Stimulated activated CD4-positive, alpha-beta T cell treated with anti-CD3 and anti-CD28 coated beads, Interleukin-12 subunit alpha, Interleukin-12 subunit beta, amount 100 ng/mL, for 4 hours (primary cell): ENCODE results near the gene MUC22.
"Not testable (repeated sequence)": the region's sequence is repeated elsewhere in the genome, so short reads cannot be mapped to it uniquely, and the experiment has no call there.

Experiments
- DNase-seq: peaks from one replicate; pipeline ENCODE4 v3.0.0-alpha.2; 2020

MUC22 gene

DNA sequence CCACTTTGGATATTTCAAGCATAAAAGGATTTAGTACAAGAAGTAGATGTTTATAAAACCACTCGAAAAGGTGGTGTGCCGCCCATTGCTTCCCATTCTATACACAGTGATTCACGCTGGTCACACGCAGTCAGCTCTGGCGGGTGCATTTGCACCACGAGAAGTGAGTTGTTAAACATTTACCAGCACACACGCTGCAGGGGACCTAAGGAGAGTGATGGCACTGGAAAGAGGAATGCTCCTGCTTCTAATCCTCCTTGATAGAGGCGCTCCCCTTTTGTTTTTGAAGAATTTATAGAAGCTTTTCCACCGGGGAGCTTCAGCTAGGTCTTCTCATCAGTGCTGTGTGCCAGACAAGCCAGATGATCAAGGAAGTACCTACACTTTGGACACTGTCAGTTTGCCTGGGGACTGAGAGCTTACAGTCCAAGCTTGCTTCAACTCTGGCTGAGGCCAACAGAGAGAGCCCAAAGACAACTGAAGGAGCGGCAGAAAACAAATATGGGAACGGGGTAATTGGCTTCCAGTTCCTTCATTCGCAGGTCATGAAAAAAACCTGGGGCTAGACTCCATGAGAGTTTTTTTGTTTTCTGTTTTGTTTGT lies 31.2 kb downstream of the MUC22 start:
- DNase-seq, result no peak

DNA sequence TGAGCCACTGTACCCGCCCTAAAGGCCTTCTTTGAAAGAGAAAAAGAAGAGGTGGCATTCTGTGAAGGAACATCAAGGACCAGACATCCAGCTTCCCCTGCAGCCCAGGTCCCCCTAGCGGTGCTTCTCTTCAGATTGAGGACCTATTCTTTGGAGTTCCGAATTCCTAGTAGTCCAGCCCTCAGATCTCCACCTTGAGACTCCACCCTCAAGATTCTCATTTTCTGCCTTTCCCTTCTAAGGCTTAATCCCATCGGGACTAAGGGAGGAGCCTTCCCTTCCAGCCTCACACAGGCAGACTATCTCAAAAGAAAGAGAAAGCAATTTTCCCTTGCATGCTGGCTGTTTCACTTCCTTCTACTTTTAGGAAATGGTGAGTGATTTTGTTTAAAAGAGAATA lies 32.5 kb downstream of the MUC22 start:
- peak; percentile 15 for DNase-seq

DNA sequence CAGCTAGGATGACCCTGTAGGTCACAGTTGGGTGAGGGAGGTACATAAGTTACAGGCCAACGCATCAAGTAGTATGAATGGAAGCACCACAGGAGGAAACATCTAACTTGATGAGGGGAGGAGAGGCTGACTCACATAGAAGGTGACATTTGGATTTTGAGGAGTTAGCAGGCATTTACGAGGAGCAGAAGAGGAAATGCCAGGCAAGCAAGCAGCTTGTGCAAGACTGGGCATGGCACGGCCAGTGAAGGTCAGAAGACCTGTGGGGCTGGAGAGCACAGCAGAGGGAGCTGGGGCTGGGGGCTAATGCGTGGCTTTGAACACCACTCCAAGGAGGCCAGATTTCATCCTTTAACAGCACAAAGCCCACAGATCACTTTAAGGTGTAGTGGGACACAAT lies 37.8 kb downstream of the MUC22 start:
- no peak for DNase-seq

DNA sequence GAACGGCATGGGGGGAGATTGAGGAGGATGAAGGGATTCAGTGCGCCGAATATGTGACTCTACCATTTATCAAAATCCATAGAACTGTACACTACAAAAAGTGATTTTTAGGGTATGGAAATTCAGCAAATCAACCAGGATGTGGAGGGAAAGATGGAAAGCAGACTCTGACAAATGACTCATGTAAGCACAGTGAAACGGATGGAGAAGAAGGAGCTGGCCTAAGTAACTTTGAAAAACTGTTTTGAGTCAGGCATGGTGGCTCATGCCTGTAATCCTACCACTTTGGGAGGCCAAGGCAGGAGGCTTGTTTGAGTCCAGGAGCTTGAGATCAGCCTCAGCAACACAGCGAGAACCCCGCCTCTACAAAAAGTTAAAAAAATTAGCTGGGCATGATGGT lies 39.2 kb downstream of the MUC22 start:
- no peak for DNase-seq

DNA sequence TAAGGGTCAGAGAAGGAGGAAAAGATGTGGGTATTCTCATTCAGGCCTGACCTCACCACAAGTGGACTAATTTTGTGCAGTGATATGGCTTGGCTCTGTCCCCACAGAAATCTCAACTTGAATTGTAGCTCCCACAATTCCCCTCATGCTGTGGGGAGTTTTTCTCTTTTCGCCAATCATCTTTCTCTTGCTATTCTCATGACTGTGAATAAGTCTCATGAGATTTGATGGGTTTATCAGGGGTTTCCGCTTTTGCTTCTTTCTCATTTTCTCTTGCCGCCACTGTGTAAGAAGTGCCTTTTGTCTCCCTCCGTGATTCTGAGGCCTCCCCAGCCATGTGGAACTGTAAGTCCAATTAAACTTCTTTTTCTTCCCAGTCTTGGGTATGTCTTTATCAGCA lies 42.9 kb downstream of the MUC22 start:
- DNase-seq, result not testable (repeated sequence)

DNA sequence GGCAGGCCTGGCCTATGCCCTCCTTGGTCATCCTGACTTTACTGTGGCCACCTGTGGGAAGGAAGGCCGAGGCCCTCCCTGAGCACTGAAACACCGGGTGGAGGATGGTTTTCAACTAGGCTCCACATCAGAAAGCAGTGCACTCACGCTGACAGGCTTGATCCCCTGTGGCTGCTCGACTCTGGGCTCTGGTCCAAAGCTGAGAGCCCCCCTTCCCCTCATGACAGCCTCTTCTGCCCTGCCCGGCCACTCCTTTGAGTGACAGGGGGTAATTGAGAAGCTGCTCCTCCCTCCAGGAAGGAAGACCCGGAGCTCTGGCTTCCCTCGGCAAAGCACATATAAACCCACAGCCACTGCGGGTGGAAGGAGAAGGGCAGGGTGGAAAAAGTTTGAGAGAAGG lies 43.6 kb downstream of the MUC22 start:
- DNase-seq, result no peak

DNA sequence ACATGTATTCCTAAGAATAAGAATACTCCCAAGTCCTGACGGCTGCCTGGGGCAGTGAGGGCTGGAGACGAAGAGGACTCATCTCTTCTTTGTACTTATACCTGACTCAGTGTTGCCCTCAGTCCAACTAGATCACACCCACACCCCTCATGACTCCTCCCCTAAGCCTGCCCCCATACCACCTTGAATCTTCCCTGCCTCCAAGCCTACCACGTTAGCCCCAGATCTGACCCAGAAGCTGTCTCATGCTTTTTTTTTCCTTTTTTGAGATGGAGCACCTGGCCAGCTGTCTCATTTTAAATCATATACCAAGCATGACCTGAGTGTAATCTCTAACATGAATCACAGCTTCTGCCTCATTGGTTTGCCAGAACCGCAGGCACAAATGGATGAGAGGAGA lies 45.2 kb downstream of the MUC22 start:
- DNase-seq, result no peak

DNA sequence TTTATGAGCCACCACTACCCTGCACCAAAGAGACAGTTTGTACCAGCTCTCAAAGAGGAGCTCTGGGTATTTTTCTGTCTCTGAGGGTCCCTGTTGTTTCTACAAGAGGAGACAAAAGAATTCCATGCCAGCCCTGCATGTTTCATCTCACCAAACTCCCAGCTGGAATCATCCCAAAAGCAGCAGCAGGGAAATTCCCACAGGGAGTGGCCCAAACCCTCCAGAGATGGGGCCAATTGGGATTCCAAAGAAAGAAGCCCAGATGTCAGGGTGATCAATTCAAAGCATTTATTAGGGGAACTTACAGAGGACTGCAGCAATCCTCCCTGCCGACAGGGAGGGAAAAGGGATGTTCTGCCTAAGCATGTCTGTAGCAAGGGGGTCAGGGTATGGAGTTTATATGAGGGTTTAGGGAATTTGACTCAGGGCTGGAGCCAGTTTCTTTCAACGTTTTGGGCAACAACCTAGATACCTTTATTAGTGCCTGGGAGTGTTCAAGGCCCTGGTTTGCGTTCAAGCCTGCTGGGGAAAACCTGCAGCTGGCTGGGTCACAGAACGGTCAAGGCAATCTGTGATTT lies 47.2 kb downstream of the MUC22 start:
- no peak for DNase-seq

DNA sequence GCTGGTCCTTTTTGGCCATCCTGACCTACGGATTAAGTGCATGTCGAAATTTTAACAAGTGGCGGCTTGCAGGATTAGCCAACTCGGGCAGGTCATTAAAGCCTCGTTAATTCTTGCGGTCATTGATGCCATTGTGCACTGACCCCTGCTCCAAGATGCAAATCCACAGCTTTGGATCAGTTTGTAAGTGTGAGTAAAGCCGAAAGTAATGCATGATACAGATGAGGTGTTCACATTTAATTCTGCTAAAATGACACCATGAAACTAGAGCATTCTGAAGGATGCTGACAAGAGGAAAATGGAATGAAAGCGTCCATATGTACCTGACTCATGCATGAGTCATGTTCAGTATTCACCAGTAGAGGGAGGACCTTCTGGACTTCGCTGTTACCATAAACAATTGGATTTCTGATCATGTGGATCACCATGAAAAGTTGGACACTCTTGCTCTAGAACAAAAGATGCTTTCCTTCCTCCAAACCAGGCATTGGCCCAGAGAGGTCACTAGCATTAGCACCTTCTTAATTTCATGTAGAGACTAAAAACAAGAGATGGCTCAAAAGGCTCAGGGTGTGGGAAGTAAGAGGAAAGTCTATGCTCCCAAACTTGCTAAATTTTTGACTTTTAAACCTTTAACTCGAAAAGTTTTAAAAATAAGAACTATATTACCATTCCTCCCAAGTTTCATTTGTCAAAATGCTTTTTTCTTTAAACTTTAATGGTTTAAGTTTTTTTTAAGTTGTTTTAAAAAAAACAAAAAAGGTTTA lies 48.0 kb downstream of the MUC22 start:
- DNase-seq, result no peak

DNA sequence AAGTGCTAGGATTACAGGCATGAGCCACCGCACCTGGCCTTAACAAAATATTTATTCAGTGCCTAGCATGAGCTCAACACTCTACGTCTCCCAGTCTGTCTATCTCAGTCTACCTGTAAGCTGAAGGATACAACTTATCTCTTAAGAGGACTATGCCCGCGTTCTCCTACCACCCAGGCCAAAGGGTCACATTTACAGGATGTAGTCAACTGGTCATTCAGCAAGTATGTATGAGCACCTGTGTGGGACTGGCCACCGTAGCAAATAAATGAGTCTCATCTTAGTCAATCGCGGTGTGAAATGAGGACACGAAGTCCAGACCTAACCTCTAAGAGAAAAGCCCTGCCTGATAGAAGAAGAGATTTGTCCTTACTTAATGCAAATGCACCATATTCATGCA lies 49.9 kb downstream of the MUC22 start:
- DNase-seq, result no peak

DNA sequence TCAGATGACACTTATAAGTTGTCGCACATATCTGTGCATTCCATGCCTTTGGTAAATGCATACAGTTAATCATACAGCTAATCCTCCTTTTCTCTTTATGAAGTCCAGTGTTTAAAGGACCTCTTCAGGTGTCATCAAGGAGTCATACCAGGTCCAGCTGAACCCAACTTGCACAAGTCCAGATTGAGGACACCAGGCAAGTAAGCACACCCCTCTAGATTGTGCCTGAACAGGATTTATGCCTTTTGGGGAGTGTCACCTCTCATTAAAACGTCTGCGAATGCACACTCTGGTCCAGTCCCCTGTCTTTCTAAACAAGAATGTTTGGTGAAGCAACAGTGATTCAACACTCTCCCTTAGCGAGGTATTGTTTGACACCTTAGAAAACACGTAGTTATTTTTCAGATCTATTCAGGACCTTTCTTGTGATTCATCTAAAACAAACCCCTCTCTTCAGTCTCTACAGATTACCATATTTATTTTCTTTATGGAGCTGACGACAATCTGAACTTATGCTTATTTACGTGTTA lies 53.7 kb downstream of the MUC22 start:
- no peak for DNase-seq

DNA sequence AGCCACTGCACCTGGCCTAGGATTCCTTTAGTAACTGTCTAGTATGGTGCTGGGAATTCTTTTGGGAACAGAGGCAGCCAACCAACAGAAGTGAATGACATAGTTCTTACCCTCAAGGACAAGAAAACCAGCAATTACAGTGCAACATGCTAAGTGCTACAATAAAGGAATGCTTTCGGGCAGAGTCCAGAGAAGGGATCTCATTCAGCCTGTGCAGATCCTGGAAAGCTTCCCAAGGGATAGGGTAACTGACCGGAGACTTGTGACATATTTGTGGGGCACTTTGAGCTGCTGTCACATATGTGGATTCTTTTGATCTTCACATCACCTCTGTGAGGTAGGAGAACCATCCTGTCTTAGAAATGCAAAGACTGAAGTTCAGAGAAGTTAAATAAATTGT lies 55.3 kb downstream of the MUC22 start:
- DNase-seq, result no peak

DNA sequence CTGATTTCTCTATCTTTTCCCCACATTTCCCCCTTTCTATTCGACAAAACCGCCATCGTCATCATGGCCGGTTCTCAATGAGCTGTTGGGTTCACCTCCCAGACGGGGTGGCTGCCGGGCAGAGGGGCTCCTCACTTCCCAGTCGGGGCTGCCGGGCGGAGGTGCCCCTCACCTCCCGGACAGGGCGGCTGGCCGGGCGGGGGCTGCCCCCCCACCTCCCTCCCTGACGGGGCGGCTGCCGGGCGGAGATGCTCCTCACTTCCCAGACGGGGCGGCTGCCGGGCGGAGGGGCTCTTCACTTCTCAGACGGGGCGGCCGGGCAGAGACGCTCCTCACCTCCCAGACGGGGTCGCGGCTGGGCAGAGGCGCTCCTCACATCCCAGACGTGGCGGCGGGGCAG lies 56.8 kb downstream of the MUC22 start:
- DNase-seq, result not testable (repeated sequence)

DNA sequence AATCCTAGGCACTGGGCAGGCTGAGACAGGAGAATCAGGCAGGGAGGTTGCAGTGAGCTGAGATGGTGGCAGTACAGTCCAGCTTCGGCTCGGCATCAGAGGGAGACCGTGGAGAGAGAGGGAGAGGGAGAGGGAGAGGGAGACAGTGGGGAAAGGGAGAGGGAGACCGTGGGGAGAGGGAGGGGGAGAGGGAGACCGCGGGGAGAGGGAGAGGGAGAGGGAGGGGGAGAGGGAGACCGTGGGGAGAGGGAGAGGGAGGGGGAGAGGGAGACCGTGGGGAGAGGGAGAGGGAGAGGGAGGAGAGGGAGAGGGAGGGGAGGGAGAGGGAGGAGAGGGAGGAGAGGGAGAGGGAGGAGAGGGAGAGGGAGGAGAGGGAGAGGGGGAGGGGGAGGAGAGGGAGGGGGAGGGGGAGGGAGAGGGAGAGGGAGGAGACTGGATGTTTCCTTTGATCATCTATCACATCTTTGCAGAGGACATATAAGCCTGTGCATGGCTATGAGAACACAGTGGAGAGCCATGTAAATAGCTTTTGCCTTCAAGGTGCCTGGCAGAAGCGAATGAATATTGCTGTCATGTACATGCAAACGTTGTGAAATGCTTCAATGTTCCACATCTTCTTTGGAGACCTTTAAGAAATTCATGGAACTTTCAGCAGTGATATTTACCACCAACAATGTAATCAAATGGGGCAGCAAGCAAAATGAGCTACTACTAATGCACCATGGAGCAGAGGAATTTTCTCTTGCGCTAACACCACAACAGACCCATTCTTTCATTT lies 57.8 kb downstream of the MUC22 start:
- not testable (repeated sequence) for DNase-seq

DNA sequence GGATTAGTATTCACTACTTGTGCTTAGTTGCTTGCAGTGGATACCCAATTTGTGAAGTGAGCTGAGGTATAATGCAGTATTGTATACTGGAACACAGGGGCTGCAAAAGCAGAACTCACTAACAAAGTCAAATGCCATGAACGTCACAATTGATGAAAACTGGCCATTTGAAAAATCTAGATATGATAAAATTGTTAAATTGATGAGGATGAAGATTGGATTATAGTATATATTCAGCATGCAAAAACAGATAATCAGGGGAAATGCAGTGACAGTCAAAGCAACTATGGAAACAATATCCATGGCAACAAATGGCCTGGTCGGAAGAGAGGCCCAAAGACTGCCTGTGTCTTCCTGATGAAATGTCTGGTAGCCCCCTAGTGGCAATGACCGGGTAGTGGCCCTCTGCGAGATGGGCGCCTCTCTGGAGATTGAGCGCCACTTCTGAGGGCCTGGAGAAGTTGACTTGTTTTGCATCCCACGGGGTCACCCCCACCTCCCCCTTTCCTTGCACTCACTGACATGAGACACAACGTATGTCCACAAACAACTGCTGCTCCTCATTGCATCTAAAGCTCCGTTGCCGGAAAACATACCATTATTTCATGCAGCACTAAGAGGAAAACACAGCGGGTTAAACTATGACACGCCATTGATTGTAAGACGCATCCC lies 58.5 kb downstream of the MUC22 start:
- peak; percentile 57 for DNase-seq

DNA sequence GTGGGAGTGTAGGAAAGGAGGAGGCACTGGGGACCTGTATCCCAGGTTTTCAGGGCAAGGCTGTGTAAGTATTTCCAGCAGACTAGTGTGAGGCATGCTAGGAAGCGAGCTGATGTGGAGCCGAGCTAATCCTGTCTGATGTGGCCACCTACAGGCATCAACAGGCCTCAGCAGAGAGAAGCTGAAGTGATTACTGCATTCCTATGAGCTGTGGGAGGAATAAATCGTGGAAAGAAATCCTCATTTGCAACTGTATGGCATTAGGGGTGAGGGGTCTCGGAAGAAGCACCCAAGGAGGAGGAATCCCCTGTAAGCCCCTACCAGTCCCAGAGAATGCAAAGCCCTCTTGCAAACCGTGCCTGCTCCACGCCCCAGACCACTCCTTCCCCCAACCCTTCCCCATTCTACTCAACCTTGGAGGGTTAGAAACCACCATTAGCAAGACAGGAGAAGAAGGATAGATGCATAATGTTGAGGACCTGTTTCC lies 60.5 kb downstream of the MUC22 start:
- DNase-seq, result no peak

DNA sequence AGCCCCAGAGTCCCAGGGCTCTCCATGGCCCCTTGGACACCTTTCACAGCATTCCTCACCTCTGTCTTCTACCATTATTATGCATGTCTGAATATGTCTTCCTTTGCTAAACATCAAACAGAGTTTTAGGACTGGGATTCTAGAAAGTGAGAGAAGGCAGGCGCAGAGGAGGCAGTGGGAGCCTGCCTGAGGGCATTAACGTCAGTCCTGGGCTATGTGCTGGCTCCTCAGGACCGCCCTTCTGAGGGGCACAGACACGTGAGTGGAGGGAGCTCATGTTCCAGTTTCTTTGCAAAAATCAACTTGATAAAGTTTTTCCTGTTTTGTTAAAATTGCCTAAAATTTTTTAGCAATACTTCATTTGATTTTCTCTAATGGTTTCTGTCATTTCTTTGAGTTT lies 64.1 kb downstream of the MUC22 start:
- DNase-seq, result no peak

DNA sequence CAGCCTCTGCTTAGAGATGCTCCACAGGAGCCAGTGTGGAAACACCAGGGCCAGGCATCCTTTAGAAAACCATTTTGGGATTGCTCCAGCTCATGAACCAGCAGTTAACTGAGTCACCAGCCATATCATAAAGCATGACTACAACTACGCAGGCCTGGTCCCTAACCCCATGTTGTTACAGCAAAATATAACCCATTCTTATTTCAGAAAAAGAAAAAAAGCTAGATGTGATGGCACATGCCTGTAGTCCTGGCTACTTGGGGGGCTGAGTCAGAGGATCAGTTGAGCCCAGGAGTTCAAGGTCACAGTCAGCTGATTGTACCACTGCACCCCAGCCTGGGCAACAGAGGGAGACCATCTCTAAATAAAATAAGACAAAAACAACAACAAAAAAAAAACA lies 65.3 kb downstream of the MUC22 start:
- DNase-seq, result no peak

DNA sequence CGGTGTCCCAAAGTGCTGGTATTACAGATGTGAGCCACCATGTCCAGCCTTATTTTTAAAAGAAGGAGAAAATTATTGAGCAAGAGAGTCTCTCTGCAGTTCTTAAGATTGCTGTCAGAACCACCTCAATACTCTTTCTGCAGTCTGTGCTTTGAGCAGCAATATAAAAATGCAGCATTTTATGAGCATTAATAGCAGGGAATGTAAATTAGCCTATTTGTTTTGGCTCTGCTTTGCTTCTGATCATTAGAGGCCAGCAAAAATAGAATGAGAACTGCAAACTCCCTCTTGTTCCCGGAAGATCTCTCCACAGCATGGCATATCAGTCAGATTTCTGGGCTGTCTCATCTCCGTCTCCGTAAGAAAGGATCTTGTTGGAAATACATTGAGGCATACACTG lies 66.3 kb downstream of the MUC22 start:
- no peak for DNase-seq

DNA sequence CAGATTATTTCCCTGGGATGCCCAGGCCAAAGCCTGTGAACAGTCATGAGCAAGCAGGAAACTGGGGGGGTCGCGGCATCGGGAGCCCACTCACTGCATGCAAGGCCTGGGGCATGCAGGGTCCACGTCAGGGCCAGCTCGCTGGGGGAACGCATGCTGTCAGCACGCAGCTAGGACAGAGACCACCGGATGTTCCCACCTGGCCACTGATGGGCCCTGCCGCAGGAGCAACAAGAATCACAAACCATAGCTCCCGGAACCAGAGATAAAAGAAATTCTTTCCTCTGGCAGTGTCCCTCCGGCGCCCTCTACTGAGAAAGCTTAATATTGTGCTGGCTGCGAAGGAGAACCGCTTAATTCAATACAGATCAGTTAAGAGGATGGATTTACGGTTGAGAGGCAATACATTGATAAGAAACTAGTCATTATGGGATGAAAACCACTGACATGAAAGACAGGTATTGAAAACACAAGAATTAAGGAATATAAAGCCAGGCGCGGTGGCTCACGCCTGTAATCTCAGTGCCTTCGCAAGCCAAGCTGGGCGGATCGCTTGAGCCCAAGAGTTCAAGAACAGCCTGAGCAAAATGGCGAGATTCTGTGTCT lies 69.5 kb downstream of the MUC22 start:
- peak; percentile 59 for DNase-seq

DNA sequence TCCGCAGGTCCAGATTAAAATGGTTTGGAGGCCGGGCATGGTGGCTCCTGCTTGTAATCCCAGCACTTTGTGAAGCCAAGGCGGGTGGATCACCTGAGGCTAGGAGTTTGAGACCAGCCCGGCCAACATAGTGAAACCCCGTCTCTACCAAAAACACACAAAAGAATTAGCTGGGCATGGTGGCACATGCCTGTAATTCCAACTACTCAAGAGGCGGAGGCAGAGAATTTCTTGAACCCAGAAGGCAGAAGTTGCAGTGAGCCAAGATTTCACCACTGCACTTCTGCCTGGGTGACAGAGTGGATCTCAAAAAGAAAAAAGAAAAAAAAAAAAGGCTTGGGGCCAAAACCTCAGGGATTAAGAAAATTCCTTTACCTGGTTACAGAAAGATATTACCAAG lies 71.6 kb downstream of the MUC22 start:
- no peak for DNase-seq

DNA sequence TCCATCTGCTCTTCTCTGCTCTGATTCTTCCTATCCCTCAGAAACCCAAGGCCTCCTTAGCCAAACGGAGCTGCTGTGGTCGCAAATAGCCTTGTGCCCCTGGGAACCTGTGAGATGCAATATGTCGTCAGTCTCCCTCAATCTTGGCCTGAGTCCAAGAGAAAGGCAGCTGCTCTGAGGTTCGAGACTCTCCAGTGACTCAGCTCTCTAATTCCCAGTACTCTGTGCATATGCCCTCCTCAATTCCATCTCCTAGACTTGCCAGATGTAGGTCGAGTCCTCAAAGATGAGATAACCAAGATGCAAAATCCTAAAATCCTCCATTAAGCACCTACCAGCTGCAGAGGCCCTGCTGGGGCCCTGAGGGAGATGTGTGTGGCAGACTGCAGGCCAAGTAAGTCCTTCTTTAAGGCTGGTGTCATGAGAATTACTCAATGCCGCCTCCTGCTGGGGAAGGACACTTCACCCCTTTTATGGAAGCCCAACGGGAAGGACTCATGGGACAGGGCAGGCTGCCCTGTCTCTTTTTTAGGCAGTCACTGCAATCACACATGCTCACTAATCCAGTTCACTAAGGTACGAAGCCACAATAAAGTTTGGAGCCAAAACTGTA lies 73.6 kb downstream of the MUC22 start:
- DNase-seq, result peak; percentile 28
